ENCODE results near the gene ZMYND10.
A peak's percentile ranks its signal among the peaks of the same experiment; 100 is the strongest.

Gene ZMYND10

GRCh38 chr3:50345586-50346234 lies at the start of gene ZMYND10:
ZMYND10 (minus strand) TSS chr3:50345732; CDS start chr3:50345579, 153 bp downstream.
- peak; percentile 76 to 78 for DNase-seq (ENCODE audit: low read depth in 2 of 2)

- no peak for DNase-seq (ENCODE audit: low read depth in 2 of 2)
Measured at GRCh38 chr3:50393061-50393460, 47.5 kb upstream of the ZMYND10 start.

GRCh38 chr3:50392101-50392715 lies 46.7 kb upstream of the ZMYND10 start:
- no peak for DNase-seq (ENCODE audit: low read depth in 2 of 2)

GRCh38 chr3:50390508-50391224 lies 45.1 kb upstream of the ZMYND10 start:
- DNase-seq (ENCODE audit: low read depth in 2 of 2) = no peak

- DNase-seq (ENCODE audit: low read depth in 2 of 2) = no peak
Measured at GRCh38 chr3:50389414-50389767, 43.9 kb upstream of the ZMYND10 start.

GRCh38 chr3:50388720-50389413 lies 43.3 kb upstream of the ZMYND10 start:
- DNase-seq (ENCODE audit: low read depth in 2 of 2) = no peak

GRCh38 chr3:50388016-50388719 lies 42.6 kb upstream of the ZMYND10 start:
- no peak for DNase-seq (ENCODE audit: low read depth in 2 of 2)

- no peak for DNase-seq (ENCODE audit: low read depth in 2 of 2)
Measured at GRCh38 chr3:50385754-50386153, 40.2 kb upstream of the ZMYND10 start.

- no peak for DNase-seq (ENCODE audit: low read depth in 2 of 2)
Measured at GRCh38 chr3:50383750-50384149, 38.2 kb upstream of the ZMYND10 start.

GRCh38 chr3:50382722-50383121 lies 37.2 kb upstream of the ZMYND10 start:
- no peak for DNase-seq (ENCODE audit: low read depth in 2 of 2)

- no peak for DNase-seq (ENCODE audit: low read depth in 2 of 2)
Measured at GRCh38 chr3:50381383-50381782, 35.9 kb upstream of the ZMYND10 start.

GRCh38 chr3:50380405-50381085 lies 35.0 kb upstream of the ZMYND10 start:
- no peak for DNase-seq (ENCODE audit: low read depth in 2 of 2)

- no peak for DNase-seq (ENCODE audit: low read depth in 2 of 2)
Measured at GRCh38 chr3:50378757-50379156, 33.2 kb upstream of the ZMYND10 start.

GRCh38 chr3:50378024-50378423 lies 32.5 kb upstream of the ZMYND10 start:
- no peak for DNase-seq (ENCODE audit: low read depth in 2 of 2)

GRCh38 chr3:50375258-50375931 lies 29.9 kb upstream of the ZMYND10 start:
- DNase-seq (ENCODE audit: low read depth in 2 of 2) = no peak

GRCh38 chr3:50374363-50375257 lies 29.1 kb upstream of the ZMYND10 start:
- DNase-seq (ENCODE audit: low read depth in 2 of 2) = no peak

GRCh38 chr3:50373146-50374051 lies 27.9 kb upstream of the ZMYND10 start:
- DNase-seq (ENCODE audit: low read depth in 2 of 2) = no peak

GRCh38 chr3:50372349-50372748 lies 26.8 kb upstream of the ZMYND10 start:
- DNase-seq (ENCODE audit: low read depth in 2 of 2) = no peak
